HEK293T (cell line): Measurements from ENCODE around the gene LILRB2.

Source experiments
- BHLHE40 ChIP-seq: fragments of 450-650 bp; IDR thresholded peaks from 2 replicates; pipeline ENCODE4 v1.6.1; 2016; ENCODE audit warnings: mild to moderate bottlenecking, moderate library complexity, borderline replicate concordance
- ELF4 ChIP-seq: fragments of 450-650 bp; IDR thresholded peaks from 2 replicates; pipeline ENCODE4 v1.6.1; 2017; ENCODE audit warnings: antibody characterized with exemption
- FOXA1 ChIP-seq: fragments of 450-650 bp; IDR thresholded peaks from 2 replicates; pipeline ENCODE4 v1.6.1; 2016; ENCODE audit warnings: mild to moderate bottlenecking
- FOXK2 ChIP-seq: fragments of 450-650 bp; IDR thresholded peaks from 2 replicates; pipeline ENCODE4 v1.6.1; 2016; ENCODE audit warnings: mild to moderate bottlenecking
- FOXM1 ChIP-seq: fragments of 450-650 bp; IDR thresholded peaks from 2 replicates; pipeline ENCODE4 v1.6.1; 2017; ENCODE audit warnings: mild to moderate bottlenecking, borderline replicate concordance
- HDGF ChIP-seq: fragments of 450-650 bp; IDR thresholded peaks from 2 replicates; pipeline ENCODE4 v1.6.1; 2017; ENCODE audit warnings: antibody characterized with exemption, borderline replicate concordance
- LEF1 ChIP-seq: fragments of 450-650 bp; IDR thresholded peaks from 2 replicates; pipeline ENCODE4 v1.6.1; 2017; ENCODE audit warnings: mild to moderate bottlenecking, borderline replicate concordance
- NFRKB ChIP-seq: fragments of 450-650 bp; IDR thresholded peaks from 2 replicates; pipeline ENCODE4 v1.6.1; 2016; ENCODE audit warnings: mild to moderate bottlenecking, moderate library complexity
- PKNOX1 ChIP-seq: fragments of 450-650 bp; IDR thresholded peaks from 2 replicates; pipeline ENCODE4 v1.6.1; 2016
- SP1 ChIP-seq: fragments of 450-650 bp; IDR thresholded peaks from 2 replicates; pipeline ENCODE4 v1.6.1; 2017
- SUZ12 ChIP-seq: fragments of 450-650 bp; IDR thresholded peaks from 2 replicates; pipeline ENCODE4 v1.6.1; 2016; ENCODE audit warnings: mild to moderate bottlenecking

GRCh38 chr19:54329476-54330165, 48.7 kb upstream of the LILRB2 start:
- TF ChIP-seq BHLHE40, result no peak
- TF ChIP-seq SUZ12, result no peak
- no peak for TF ChIP-seq SP1
- no peak for TF ChIP-seq LEF1
- TF ChIP-seq NFRKB, result no peak
- TF ChIP-seq FOXK2, result no peak
- no peak for TF ChIP-seq PKNOX1
- no peak for TF ChIP-seq FOXA1
- no peak for TF ChIP-seq HDGF
- no peak for TF ChIP-seq ELF4
- TF ChIP-seq FOXM1, result no peak
